ENCODE results near the gene ST3GAL3. TPM values are rescaled to one million over a fixed set of nuclear protein-coding genes. Genes with fewer than 3 reads are reported as not detected.

The ST3GAL3 gene
- polyA plus RNA-seq, 1 donor (not counting 4 experiments of a cell fraction or from before 2014, with no cell fraction given): 10.0 TPM

DNA sequence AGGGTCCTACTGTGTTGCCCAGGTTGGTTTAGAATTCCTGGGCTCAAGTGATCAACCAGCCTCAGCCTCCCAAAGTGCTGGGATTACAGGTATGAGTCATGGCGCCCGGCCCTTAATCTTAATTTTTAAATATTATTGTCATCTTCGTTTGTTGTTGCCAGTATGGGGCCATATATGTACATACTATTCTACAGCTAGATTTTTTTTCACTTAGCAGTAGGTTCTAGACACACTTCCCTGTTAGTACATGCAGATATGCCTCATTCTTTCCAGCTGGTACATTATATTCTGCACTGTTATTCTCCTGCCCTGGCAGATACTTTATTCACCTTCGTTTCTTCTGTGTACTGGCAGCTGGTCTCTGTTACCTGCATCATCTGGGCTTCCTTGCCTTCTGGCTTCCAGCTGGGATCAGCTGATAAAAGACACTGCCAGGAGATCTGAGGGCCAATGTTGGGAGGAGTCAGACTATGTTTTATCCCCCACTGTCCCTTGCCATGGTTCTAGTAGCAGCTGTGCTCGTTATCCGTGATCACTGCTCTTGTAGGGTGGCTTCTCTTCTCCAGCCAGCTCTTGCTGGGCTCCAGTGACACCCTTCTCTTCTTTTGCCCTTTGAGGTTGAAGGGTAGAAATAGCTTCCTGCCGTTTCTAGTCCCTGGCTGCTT lies 24.7 kb downstream of the ST3GAL3 start:
- H3K4me3 ChIP-seq (ENCODE audit: control insufficient read depth in 2 of 3, extremely low read depth in 1 of 3, insufficient read depth in 2 of 3, low read depth in 1 of 3, low read length in 3 of 3): no peak overlapping the region
- H3K4me2 ChIP-seq (ENCODE audit: control insufficient read depth, extremely low read depth, insufficient read depth, low read depth, low read length): peak overlapping the region; percentile 6
- H3K27me3 ChIP-seq (ENCODE audit: control insufficient read depth, extremely low read depth, insufficient read depth, low read length): no peaks in the 10 kb centered on the region
- H3K4me1 ChIP-seq (ENCODE audit: control insufficient read depth, extremely low read depth, insufficient read depth, low read length): peaks cover 7% of the 10 kb centered on the region
- peak overlapping the region; percentile 36 for H2AFZ ChIP-seq (ENCODE audit: control insufficient read depth, low read length)
- no peaks in the 10 kb centered on the region for H3K36me3 ChIP-seq (ENCODE audit: control insufficient read depth in 2 of 2, extremely low read depth in 1 of 2, insufficient read depth in 2 of 2, low read length in 2 of 2)
- H3K9me3 ChIP-seq (ENCODE audit: control insufficient read depth, low read depth, low read length): no peaks in the 10 kb centered on the region
- no peak for TF ChIP-seq EZH2 (IDR thresholded peaks at IDR 0.05; ENCODE audit: low read length)
- TF ChIP-seq, protein P1, sequence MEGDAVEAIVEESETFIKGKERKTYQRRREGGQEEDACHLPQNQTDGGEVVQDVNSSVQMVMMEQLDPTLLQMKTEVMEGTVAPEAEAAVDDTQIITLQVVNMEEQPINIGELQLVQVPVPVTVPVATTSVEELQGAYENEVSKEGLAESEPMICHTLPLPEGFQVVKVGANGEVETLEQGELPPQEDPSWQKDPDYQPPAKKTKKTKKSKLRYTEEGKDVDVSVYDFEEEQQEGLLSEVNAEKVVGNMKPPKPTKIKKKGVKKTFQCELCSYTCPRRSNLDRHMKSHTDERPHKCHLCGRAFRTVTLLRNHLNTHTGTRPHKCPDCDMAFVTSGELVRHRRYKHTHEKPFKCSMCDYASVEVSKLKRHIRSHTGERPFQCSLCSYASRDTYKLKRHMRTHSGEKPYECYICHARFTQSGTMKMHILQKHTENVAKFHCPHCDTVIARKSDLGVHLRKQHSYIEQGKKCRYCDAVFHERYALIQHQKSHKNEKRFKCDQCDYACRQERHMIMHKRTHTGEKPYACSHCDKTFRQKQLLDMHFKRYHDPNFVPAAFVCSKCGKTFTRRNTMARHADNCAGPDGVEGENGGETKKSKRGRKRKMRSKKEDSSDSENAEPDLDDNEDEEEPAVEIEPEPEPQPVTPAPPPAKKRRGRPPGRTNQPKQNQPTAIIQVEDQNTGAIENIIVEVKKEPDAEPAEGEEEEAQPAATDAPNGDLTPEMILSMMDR (optimal IDR thresholded peaks at IDR 0.05 in 1 of 3, IDR thresholded peaks at IDR 0.05 in 1 of 3, conservative IDR thresholded peaks at IDR 0.05 in 1 of 3; ENCODE audit: extremely low read depth in 1 of 3, insufficient read depth in 2 of 3, low read length in 3 of 3): no peak
- no peaks in the 10 kb centered on the region for H4K20me1 ChIP-seq (ENCODE audit: control insufficient read depth, extremely low read depth, insufficient read depth, low read length)
- no peak overlapping the region for H3K27ac ChIP-seq (ENCODE audit: control insufficient read depth, insufficient read depth, low read length)
- H3K79me2 ChIP-seq (ENCODE audit: control insufficient read depth, insufficient read depth, low read length): peaks cover 4% of the 10 kb centered on the region
- dilution Hi-C loops (cut with MboI; ENCODE audit: extremely low pct_ligation_motif_present, low sequenced_read_pairs): no loop called here
- H3K9ac ChIP-seq (ENCODE audit: control insufficient read depth, extremely low read depth, insufficient read depth, low read length): no peak overlapping the region
- FAIRE-seq (peak; percentile 49), DNase-seq (ENCODE audit: low read depth, low spot score) (no peak)
- no peaks in the 10 kb centered on the region for H3K9me1 ChIP-seq (ENCODE audit: control insufficient read depth, extremely low read depth, insufficient read depth, low read length)

DNA sequence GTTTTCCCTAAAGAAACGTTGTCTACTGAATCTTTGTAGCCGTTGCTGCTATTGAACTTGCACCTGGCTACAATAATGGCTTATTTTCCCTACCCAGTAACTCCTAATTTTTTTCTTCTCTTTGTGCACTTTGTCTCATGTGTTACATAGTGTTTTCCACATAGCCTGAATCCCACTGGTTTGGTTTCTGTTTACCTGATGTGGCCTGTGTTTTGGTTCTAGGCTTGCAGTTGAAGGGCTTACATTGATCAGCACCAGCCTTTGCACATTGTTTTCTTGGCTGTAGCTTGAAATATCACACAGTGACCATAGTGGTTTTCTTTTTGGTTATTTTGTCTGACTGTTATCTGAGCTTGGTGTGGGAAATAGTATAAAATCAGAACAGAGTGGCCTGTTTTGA lies 29.5 kb downstream of the ST3GAL3 start:
- H3K9ac ChIP-seq (ENCODE audit: control insufficient read depth, extremely low read depth, insufficient read depth, low read length): no peak overlapping the region
- peaks cover 0 to 4% of the 10 kb centered on the region in 2 experiments for H3K36me3 ChIP-seq (ENCODE audit: control insufficient read depth in 2 of 2, extremely low read depth in 1 of 2, insufficient read depth in 2 of 2, low read length in 2 of 2)
- H3K9me1 ChIP-seq (ENCODE audit: control insufficient read depth, extremely low read depth, insufficient read depth, low read length): no peaks in the 10 kb centered on the region
- no peak overlapping the region for H3K4me3 ChIP-seq (ENCODE audit: control insufficient read depth in 2 of 3, extremely low read depth in 1 of 3, insufficient read depth in 2 of 3, low read depth in 1 of 3, low read length in 3 of 3)
- TF ChIP-seq, protein P1 (optimal IDR thresholded peaks at IDR 0.05 in 1 of 3, IDR thresholded peaks at IDR 0.05 in 1 of 3, conservative IDR thresholded peaks at IDR 0.05 in 1 of 3; ENCODE audit: extremely low read depth in 1 of 3, insufficient read depth in 2 of 3, low read length in 3 of 3): no peak
- no peak for TF ChIP-seq EZH2 (IDR thresholded peaks at IDR 0.05; ENCODE audit: low read length)
- H3K79me2 ChIP-seq (ENCODE audit: control insufficient read depth, insufficient read depth, low read length): peaks cover 4% of the 10 kb centered on the region
- no peak overlapping the region for H3K4me2 ChIP-seq (ENCODE audit: control insufficient read depth, extremely low read depth, insufficient read depth, low read depth, low read length)
- peaks cover 5% of the 10 kb centered on the region for H3K4me1 ChIP-seq (ENCODE audit: control insufficient read depth, extremely low read depth, insufficient read depth, low read length)
- H3K9me3 ChIP-seq (ENCODE audit: control insufficient read depth, low read depth, low read length): no peaks in the 10 kb centered on the region
- dilution Hi-C loops (cut with MboI; ENCODE audit: extremely low pct_ligation_motif_present, low sequenced_read_pairs): no loop called here
- H3K27me3 ChIP-seq (ENCODE audit: control insufficient read depth, extremely low read depth, insufficient read depth, low read length): no peaks in the 10 kb centered on the region
- no peaks in the 10 kb centered on the region for H4K20me1 ChIP-seq (ENCODE audit: control insufficient read depth, extremely low read depth, insufficient read depth, low read length)
- DNase-seq (ENCODE audit: low read depth, low spot score) (no peak), FAIRE-seq (peak; percentile 9)
- H3K27ac ChIP-seq (ENCODE audit: control insufficient read depth, insufficient read depth, low read length): no peak overlapping the region
- H2AFZ ChIP-seq (ENCODE audit: control insufficient read depth, low read length): no peak overlapping the region

Data from keratinocyte (primary cell).